Karpas-422 (cell line): ENCODE measurements around the gene FAM76A. TPM values are rescaled to one million over a fixed set of nuclear protein-coding genes. Genes with fewer than 3 reads are reported as not detected.
"Not testable (repeated sequence)": the region's sequence is repeated elsewhere in the genome, so short reads cannot be mapped to it uniquely, and the experiment has no call there.

Experiments used
- DNase-seq: peaks from one replicate; pipeline ENCODE4 v3.0.0-alpha.2; 2015
- H2AFZ ChIP-seq: fragments of 200-600 bp; sonication (generic); 2 replicates; pipeline ENCODE4 v1.6.1; 2014; ENCODE audit warnings: antibody characterized with exemption, low read length, mixed read lengths
- H3K27ac ChIP-seq: fragments of 200-600 bp; sonication (generic); 2 replicates; pipeline ENCODE4 v1.5.1; 2014; ENCODE audit warnings: mild to moderate bottlenecking, low read length, moderate library complexity
- H3K27me3 ChIP-seq: fragments of 200-600 bp; sonication (generic); 2 replicates; pipeline ENCODE4 v1.6.1; 2014; ENCODE audit warnings: low read length, mixed read lengths
- H3K36me3 ChIP-seq: fragments of 200-600 bp; sonication (generic); 2 replicates; pipeline ENCODE4 v1.6.1; 2014; ENCODE audit warnings: low read length, mixed read lengths; ENCODE audit not compliant: insufficient read depth
- H3K4me1 ChIP-seq: fragments of 200-600 bp; sonication (generic); 2 replicates; pipeline ENCODE4 v1.6.1; 2014; ENCODE audit warnings: mild to moderate bottlenecking, low read length, mixed read lengths
- H3K4me2 ChIP-seq: fragments of 200-600 bp; sonication (generic); 2 replicates; pipeline ENCODE4 v1.6.1; 2014; ENCODE audit warnings: low read length, low read depth, mild to moderate bottlenecking; ENCODE audit not compliant: poor library complexity, severe bottlenecking
- H3K4me3 ChIP-seq: fragments of 200-600 bp; sonication (generic); 2 replicates; pipeline ENCODE4 v1.5.1; 2014; ENCODE audit warnings: mild to moderate bottlenecking, antibody characterized with exemption, low read length, mixed read lengths
- H3K79me2 ChIP-seq: fragments of 200-600 bp; sonication (generic); 2 replicates; pipeline ENCODE4 v1.6.1; 2014; ENCODE audit warnings: mild to moderate bottlenecking, low read length, mixed read lengths
- H3K9ac ChIP-seq: fragments of 200-600 bp; sonication (generic); 2 replicates; pipeline ENCODE4 v1.6.0; 2014; ENCODE audit warnings: low read length
- H3K9me2 ChIP-seq: fragments of 200-600 bp; sonication (generic), shearing (Covaris generic); replicated peaks from 2 replicates; pipeline ENCODE4 v1.6.0; 2014; ENCODE audit warnings: mild to moderate bottlenecking, low read length, moderate library complexity; ENCODE audit not compliant: insufficient read depth
- H3K9me3 ChIP-seq: fragments of 300-700, 200-600 bp; sonication (generic); 2 replicates; pipeline ENCODE4 v1.6.1; 2014; ENCODE audit warnings: low read length, mixed read lengths
- H4K20me1 ChIP-seq: fragments of 200-600 bp; sonication (generic); 2 replicates; pipeline ENCODE4 v1.6.1; 2014; ENCODE audit warnings: mild to moderate bottlenecking, antibody characterized with exemption, low read length, low read depth; ENCODE audit not compliant: insufficient read depth
- total RNA-seq: library from RNA; depleted of rRNA; stranded (reverse); fragments of >200 nt; shearing (Covaris generic); gene quantifications from 2 replicates; pipeline ENCODE4 v1.2.3, GENCODE V29; 2014; ENCODE audit warnings: low replicate concordance

FAM76A gene
- total RNA-seq, 1 experiment from 2014 or later = 18.7 TPM

DNA sequence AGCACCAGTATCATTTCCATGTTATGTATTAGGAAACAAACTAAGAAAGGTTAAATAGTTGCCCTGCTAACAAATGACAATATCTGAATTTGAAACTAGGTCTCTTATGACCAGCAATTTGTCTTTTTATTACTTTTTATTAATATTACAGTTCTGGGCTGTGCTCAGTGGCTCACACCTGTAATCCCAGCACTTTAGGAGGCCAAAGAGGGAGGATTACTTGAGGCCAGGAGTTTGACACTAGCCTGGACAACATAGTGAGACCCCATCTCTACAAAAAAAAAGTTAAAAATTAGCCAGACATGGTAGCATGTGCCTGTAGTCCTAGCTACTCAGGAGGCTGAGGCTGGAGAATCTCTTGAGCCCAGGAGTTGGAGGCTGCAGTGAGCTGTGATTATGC is 50.5 kb downstream of the FAM76A start:
- not testable (repeated sequence) for H3K27ac ChIP-seq, H3K9me3 ChIP-seq, H3K4me3 ChIP-seq, H3K9ac ChIP-seq, H2AFZ ChIP-seq, H3K27me3 ChIP-seq, DNase-seq, H3K36me3 ChIP-seq, H3K9me2 ChIP-seq, H3K4me2 ChIP-seq, H4K20me1 ChIP-seq
- H3K79me2 ChIP-seq = peaks cover 80% of the 10 kb centered on the region
- H3K4me1 ChIP-seq = peaks cover 25% of the 10 kb centered on the region

DNA sequence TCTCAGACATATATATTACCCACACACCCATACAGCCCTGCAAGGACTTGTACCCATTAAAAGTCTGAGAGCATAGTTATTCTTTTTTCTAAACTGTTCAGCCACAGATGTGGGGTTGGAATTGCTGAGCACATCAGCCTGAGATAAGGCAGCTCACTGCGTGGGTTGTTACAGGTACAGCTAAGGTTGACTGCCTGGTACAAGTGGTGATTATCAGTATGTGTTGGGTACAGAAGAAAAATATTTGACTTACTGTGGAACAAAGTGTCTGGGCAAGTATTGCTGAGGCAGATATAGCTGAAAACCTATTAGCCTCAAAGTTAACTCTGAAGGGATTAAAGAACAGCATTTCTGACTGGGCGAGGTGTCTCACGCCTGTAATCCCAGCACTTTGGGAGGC is 52.3 kb downstream of the FAM76A start:
- Histone ChIP-seq H3K9me2 (no peaks in the 10 kb centered on the region), H2AFZ (no peak overlapping the region), H3K27ac (no peak overlapping the region), H4K20me1 (no peaks in the 10 kb centered on the region; the same call in 1 of the 2 replicates), H3K36me3 (0 out of 2 replicates have a peak, but pooled peaks cover 5% of the 10 kb centered on the region), H3K9ac (no peak overlapping the region), H3K79me2 (peaks cover 97% of the 10 kb centered on the region), H3K4me3 (no peak overlapping the region), H3K4me1 (peaks cover 14% of the 10 kb centered on the region), H3K4me2 (no peak overlapping the region), H3K9me3 (no peaks in the 10 kb centered on the region), H3K27me3 (no peaks in the 10 kb centered on the region)
- DNase-seq = no peak

DNA sequence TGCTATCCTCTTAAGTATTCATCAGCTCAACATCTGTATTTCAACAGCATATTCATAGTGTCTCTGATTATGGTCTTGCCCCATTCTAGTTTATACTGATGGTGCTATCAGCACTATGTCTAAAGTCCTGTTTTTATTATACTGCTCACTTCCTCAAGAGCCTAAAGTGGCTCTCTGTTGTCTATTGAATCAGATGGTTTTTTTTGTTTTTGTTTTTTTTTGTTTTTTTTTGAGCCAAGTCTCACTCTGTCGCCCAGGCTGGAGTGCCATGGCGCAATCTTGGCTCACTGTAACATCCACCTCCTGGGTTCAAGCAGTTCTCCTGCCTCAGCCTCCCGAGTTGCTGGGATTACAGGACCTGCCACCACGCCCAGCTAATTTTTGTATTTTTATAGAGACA is 53.4 kb downstream of the FAM76A start:
- Histone ChIP-seq H2AFZ (no peak overlapping the region), H3K9ac (no peak overlapping the region), H3K36me3 (0 out of 2 replicates have a peak, but pooled peaks cover 5% of the 10 kb centered on the region), H3K4me2 (no peak overlapping the region), H3K9me2 (no peaks in the 10 kb centered on the region), H3K9me3 (no peaks in the 10 kb centered on the region), H3K4me1 (peaks cover 12% of the 10 kb centered on the region), H3K4me3 (no peak overlapping the region), H4K20me1 (no peaks in the 10 kb centered on the region), H3K27me3 (no peaks in the 10 kb centered on the region), H3K79me2 (peaks cover 94% of the 10 kb centered on the region), H3K27ac (no peak overlapping the region)
- no peak for DNase-seq

DNA sequence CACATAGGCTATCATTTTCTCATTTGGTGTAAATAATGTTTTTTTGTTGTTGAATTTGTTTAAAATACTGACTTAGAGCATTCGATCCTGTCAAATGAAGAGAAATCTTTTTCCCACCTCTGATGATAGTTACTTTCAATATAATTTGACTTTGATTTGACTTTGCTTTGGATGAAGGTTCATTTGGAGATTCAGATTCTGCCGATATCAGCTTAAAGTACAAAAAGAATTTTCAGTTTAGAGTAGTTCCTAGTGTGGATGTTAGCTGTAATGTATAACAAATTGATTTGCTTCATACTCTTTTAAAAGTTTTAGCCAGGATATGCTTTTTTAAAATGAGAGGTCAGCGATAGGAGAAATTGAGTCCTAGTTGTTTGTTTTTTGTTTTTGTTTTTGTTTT is 57.2 kb downstream of the FAM76A start:
- Histone ChIP-seq H4K20me1 (no peaks in the 10 kb centered on the region), H3K36me3 (no peaks in the 10 kb centered on the region), H3K4me3 (no peak overlapping the region), H3K9ac (no peak overlapping the region), H3K9me2 (no peaks in the 10 kb centered on the region), H3K9me3 (no peaks in the 10 kb centered on the region), H2AFZ (no peak overlapping the region), H3K79me2 (peaks cover 95% of the 10 kb centered on the region), H3K27ac (no peak overlapping the region), H3K4me2 (no peak overlapping the region), H3K4me1 (no peaks in the 10 kb centered on the region), H3K27me3 (no peaks in the 10 kb centered on the region)
- DNase-seq = no peak

DNA sequence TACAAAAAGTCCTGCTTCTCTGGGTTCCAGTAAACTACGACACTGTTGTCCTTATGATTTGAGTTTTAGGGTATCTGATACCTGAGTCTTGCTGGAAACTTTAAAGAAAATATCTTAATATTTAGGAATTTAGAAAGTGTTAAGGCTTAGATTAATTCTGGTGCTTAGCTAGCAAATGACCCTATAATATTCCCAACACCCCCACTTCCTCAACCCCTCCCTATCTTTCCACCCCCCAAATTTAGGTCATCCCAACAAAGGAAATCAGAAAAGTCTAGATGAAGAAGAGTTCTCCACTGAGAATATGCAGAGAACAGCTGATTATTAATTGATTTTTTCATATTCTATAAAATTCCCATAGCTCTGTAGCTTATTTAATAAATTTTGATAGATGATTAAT is 58.9 kb downstream of the FAM76A start:
- Histone ChIP-seq H3K27ac (no peak overlapping the region), H3K9me2 (no peaks in the 10 kb centered on the region), H3K4me3 (no peak overlapping the region), H3K36me3 (peaks cover 4% of the 10 kb centered on the region), H3K79me2 (peaks cover 88% of the 10 kb centered on the region), H3K9me3 (no peaks in the 10 kb centered on the region), H3K4me2 (no peak overlapping the region), H3K9ac (no peak overlapping the region), H3K4me1 (no peaks in the 10 kb centered on the region), H3K27me3 (no peaks in the 10 kb centered on the region), H4K20me1 (no peaks in the 10 kb centered on the region), H2AFZ (no peak overlapping the region)
- DNase-seq = no peak

DNA sequence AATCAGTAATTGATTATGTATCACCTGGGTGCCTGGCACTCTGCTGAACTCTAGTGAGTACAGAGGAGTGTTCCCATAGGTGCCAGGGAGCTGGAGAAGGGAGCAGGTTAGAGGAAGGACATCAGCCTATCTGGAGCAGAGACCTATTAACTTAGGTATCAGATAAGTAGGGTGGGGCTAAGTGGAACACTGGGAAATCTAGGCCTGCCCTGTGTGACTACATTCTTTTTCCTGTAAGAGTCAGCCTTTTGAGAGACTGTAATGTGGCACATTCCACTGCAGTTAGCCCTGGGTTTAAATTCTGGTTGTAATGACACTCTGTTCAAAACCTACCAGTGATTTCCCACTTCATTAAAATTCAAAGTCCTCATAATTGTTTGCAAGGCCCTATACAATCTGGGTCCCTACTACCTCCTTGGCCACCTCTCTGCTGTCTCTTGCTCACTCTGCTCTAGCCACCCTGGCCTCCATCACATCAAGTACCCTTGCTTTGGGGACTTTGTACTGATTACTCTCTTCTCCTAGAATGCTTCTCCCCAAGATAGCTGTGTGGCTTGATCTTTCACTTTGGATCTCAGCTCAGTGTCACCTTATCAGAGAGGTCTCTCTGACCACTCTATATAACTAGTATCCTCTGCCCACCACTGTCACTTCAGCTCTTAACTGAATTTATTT is 60.2 kb downstream of the FAM76A start:
- Histone ChIP-seq H3K27me3 (no peaks in the 10 kb centered on the region), H3K9me3 (no peaks in the 10 kb centered on the region), H3K4me2 (no peak overlapping the region), H3K36me3 (peaks cover 12% of the 10 kb centered on the region), H2AFZ (no peak overlapping the region), H3K4me1 (no peaks in the 10 kb centered on the region), H3K9me2 (no peaks in the 10 kb centered on the region), H3K79me2 (peaks cover 81% of the 10 kb centered on the region), H3K4me3 (no peak overlapping the region), H3K27ac (no peak overlapping the region), H3K9ac (no peak overlapping the region), H4K20me1 (no peaks in the 10 kb centered on the region)
- DNase-seq = no peak

DNA sequence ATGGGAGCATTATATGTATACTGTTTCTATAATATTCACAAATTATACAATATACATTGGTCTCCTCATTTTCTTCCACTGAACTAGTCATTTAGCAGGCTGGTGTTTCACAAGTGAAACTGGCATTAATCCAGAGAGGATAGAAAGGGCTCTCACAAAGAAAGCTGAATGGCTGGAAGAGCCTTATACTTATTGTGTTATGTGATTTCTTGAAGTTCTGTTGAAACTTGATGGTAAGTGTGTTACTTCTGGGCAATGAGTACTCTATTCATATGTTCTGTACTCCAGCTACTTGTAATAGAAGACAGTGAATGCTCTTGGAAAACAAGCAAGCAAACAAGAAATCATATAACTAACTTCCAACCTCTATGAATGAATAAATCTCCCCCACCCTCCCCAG is 62.1 kb downstream of the FAM76A start:
- no peaks in the 10 kb centered on the region for H3K27me3 ChIP-seq
- H3K27ac ChIP-seq = no peak overlapping the region
- no peak overlapping the region for H3K4me2 ChIP-seq
- no peaks in the 10 kb centered on the region for H4K20me1 ChIP-seq
- no peak overlapping the region for H3K9ac ChIP-seq
- H3K9me2 ChIP-seq = no peaks in the 10 kb centered on the region
- no peak overlapping the region for H2AFZ ChIP-seq
- H3K9me3 ChIP-seq = no peaks in the 10 kb centered on the region
- no peak overlapping the region for H3K4me3 ChIP-seq
- H3K36me3 ChIP-seq = peaks cover 19% of the 10 kb centered on the region
- no peak for DNase-seq
- no peaks in the 10 kb centered on the region for H3K4me1 ChIP-seq
- H3K79me2 ChIP-seq = peaks cover 64% of the 10 kb centered on the region

DNA sequence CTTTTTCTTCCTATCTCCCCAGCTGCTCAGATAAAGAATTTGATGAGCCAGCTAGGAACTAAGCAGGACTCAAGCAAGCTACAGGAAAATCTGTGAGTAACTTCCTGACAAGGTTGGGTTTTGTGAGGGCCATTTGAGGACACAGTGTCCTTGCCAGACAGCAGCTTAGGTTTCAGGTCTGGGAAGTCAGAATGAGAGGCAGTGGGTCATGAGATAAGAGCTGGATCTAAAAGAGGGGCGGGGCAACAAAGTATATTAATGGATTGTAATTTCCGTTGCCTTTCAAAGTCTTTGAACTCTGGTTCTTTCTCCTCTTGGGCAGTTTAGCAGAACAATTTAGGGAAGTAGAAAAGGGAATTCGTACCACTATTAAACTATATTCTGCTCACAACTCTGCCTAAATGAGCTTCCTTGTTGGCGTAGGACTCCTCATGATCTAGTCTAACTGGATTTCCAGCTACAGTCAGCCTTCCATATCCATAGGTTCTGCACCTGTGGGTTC is 63.8 kb downstream of the FAM76A start:
- Histone ChIP-seq H4K20me1 (no peaks in the 10 kb centered on the region), H3K79me2 (peaks cover 55% of the 10 kb centered on the region)

More for the DNA sequence above, 63.8 kb downstream of the FAM76A start:
- Histone ChIP-seq H3K9ac (no peak overlapping the region), H3K9me3 (no peaks in the 10 kb centered on the region), H3K27me3 (no peaks in the 10 kb centered on the region), H3K4me2 (no peak overlapping the region), H3K36me3 (peaks cover 31% of the 10 kb centered on the region), H3K9me2 (no peaks in the 10 kb centered on the region), H2AFZ (no peak overlapping the region), H3K4me1 (no peaks in the 10 kb centered on the region), H3K4me3 (no peak overlapping the region), H3K27ac (no peak overlapping the region)
- no peak for DNase-seq
